D341Med (cell line): ENCODE results near the gene MFN1.
A peak's percentile ranks its signal among the peaks of the same experiment; 100 is the strongest.
"Not testable (repeated sequence)": the region's sequence is repeated elsewhere in the genome, so short reads cannot be mapped to it uniquely, and the experiment has no call there.

Experiments
- DNase-seq: peaks from one replicate; pipeline ENCODE4 v3.0.0; 2012; ENCODE audit warnings: low spot score

The MFN1 gene

GRCh38 chr3:179347345-179348194 lies at the start of gene MFN1:
Gene MFN1, plus strand, starts transcription at chr3:179347709. Its CDS starts 1,143 bp downstream, at chr3:179348852.
- peak; percentile 92 for DNase-seq

DNA sequence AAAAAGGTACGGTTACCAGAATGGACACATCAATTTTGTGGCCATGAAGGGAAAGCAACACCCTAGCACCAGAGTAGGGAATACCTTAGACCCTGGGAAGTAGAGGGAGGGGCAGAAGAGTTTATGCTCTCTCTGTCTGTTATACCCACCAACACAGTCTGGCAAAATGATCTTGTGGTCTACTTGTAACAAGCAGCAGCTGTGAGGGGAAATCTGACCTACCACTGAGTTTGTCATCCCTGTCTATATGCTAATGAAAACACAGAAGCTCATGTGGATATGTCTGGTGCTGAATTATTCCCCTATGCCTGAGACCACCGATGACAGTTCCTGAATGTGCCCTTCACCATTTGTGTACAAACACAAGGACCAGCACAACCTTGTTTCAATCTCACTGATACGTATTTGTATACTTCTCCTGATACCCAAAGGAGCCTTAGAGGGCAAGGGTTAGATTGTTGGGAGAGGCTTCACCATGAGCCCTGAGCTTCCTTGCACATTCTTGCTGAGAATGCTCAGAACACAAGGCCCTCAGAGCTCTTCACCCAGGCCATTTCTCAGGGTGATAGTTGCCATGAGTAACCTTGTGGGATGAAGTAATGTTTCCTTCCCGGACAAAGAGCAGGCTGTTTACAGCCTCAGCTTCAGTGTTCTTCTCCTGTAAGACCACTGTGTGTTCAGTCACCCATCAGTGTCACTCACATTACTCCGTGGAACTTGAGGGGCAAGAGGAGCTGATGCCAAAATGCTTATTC lies 49.4 kb upstream of the MFN1 start:
- no peak for DNase-seq

GRCh38 chr3:179299316-179299715 lies 48.2 kb upstream of the MFN1 start:
- no peak for DNase-seq

- DNase-seq = no peak
These were observed 47.4 kb upstream of the MFN1 start for GRCh38 chr3:179299999-179300613.

DNA sequence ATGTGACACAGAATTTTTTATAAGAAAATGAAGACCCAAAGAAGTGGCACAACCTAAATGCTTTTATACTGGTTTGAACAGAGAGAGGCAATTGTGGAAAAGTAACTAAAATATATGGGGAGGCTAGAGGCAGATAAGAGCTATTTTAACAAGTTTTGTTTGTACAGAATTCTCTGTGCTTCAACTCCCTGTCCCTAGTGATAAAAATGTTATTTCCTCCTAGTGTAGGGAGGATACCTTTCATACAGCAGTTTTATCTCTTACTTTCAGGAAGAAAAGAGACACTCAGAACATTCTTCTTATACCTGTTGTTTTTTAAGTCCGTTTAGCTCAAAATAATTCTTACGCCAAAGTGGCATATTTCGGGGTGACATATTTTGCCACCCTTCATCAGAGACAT lies 45.9 kb upstream of the MFN1 start:
- DNase-seq = no peak

DNA sequence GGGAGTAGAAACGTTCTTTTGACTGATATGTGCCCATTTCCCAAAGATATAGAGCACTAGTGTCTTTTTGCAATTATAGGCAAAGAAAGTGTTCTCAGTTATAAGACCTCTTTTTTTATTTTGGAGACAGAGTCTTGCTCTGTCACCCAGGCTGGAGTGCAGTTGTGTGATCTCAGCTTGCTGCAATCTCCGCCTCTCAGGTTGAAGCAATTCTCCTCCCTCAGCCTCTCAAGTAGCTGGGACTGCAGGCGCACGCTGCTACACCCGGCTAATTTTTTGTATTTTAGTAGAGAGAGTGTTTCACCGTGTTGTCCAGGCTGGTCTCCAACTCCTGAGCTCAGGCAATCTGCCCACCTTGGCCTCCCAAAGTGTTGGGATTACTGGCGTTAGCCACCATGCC lies 45.4 kb upstream of the MFN1 start:
- DNase-seq = no peak

GRCh38 chr3:179304605-179305004 lies 42.9 kb upstream of the MFN1 start:
- no peak for DNase-seq

DNA sequence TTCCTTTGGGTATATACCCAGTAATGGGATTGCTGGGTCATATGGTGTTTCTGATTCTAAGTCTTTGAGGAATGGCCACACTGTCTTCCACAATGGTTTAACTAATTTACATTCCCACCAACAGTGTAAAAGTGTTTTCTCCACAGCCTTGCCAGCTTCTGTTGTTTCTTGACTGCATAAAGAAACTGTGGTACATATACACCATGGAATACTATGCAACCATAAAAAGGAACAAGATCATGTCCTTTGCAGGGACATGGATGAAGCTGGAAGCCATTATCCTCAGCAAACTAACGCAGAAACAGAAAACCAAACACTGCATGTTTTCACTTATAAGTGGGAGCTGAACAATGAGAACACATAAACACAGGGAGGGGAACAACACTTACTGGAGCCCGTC lies 40.1 kb upstream of the MFN1 start:
- not testable (repeated sequence) for DNase-seq

DNA sequence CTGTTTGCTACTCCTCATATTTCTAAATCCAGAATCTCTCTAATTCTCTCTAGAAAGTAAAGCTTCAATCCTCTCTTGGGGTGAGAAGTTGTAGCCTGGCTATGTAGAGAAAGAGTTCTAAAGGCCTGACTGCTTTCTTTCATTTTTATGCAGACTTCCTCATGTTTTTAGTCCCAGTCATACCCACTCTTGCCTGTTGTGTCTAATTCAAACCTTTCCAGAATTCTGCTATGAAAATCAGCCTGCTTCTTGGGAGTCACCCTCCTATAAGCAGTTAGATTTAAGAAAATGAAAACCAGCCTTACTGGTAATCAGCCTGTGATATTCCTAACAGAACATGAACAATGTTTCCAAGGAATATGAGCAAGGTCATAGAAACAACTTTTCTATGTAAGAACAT lies 39.5 kb upstream of the MFN1 start:
- no peak for DNase-seq

DNA sequence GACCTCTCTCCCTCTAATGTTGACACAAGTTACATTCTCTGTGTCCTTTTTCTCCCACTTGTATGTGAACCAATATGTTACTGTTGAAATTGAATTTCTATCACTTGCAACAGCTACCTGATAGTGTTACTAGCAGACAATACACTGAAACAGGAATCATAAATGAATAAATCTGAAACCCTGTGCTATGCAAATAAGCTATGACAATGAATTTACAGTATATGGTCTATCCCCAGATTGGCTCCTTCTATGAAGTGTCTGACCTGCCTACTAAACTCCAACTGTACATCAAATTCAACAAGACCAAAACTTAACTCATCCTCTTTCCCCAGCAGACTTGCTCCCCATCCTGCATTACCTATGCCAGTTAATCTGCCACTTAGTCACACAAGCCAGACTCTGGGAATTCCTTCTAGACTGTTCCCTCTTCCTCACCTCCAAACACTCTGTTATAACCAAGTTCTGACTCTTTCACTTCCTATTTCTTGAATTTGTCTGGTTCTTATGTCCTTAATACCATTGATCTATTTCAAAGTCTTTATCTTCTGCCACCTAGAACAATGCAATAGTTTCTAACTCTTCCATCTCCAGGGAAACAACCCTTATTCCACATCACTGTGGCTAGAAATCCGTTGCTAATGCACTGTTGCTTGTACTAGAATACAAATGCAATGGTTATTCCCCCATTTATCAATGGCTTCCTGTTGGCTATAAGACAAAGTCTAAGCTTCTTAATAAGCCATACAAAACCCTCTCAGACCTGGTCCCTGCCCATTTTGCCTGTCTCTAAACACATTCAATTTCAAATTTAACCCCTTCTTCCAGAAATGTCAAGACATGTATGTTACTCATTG lies 38.1 kb upstream of the MFN1 start:
- DNase-seq = no peak

GRCh38 chr3:179318876-179319275 lies 28.6 kb upstream of the MFN1 start:
- no peak for DNase-seq

- DNase-seq = peak; percentile 37
These were observed 25.7 kb upstream of the MFN1 start for GRCh38 chr3:179321668-179322285.

DNA sequence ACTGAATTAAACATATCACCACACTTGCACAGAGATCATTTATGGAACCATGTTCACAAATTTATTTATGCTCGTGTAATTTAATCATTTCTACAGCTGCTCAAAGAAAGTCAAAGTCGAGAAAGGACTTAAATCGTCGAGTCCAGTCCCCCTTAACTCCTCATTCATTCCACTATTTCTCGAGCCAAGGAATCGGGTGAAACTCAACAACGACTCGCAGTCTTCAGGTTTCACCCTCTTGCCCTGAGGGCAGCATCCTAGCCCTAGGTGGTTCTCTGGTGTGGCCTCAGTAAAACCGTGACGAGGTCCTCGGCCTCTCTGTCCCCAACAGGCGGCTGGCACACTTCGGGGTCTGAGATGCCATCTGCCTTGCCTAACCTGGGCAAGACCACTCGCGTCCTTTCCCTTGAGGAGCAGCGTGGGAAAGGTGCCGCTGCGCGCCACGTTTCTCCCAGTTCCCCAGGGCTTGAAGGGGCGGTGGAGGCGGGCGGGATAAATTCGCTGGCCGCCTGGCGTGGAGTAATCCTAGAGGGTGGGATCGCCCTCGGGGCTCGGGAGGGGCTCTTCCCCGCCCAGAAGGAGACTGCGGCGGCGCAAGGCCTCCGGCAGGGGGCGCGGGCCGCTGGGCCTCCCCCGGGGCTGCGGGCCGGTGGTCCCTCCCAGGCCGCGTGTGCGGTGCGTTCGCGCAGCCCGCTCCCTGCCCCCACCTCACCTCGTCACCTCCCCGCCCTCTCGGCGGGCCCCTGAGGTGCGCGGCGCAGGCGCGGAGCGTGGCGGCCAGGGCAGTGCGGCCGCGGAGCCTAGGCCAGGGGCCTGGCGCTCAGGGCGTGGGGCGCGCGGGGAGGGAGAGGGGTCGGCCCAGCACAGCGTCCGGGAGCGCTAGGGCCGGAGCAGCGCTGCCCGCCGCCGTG lies 25.0 kb upstream of the MFN1 start, which contains the start of gene ZNF639:
ZNF639 (plus strand) TSS at position 746 of the 911 bp plus-strand sequence. CDS start 5,263 bp downstream, outside the sequence.
- DNase-seq = peak; percentile 99

GRCh38 chr3:179323197-179324110 lies 24.1 kb upstream of the MFN1 start:
- DNase-seq = peak; percentile 83

DNA sequence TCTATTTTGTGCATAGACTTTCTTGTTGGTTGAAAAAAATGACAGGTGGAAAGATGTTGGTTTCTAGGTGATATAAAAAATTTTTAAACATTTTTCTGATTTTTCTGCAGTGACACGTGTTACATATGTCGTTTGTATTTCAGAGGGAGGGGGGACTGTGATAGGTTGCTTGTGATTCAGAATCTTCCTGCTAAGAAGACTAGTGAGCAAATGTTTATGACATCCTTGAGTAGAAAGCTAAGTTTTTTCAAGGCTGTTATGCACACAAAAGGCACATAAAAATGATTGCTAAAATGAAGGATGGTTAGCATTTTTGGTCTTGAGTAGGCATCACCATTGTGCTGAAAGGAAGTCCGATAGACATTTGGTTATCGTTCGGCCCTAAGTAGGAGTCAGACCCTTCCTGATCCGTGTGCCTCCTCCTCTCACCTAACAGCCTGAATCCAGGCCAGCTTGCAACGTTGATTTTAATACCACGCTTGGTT lies 23.2 kb upstream of the MFN1 start:
- peak; percentile 40 for DNase-seq

- no peak for DNase-seq
These were observed 17.1 kb upstream of the MFN1 start for GRCh38 chr3:179330438-179330837.

DNA sequence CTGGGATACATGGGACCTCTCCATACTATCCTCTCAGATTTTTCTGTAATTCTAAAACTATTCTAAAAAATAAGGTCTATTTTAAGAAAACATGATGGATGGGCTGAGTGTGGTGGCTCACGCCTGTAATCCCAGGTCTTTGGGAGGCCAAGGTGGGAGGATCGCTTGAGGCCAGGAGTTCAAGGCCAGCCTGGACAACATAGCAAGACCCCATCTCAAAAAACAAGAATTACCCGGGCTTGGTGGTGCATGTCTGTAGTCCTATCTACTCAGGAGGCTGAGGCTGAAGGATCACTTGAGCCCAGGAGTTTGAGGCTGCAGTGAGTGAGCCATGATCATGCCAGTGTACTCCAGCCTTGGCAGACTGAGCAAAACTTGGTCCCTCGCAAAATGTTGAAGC lies 15.3 kb upstream of the MFN1 start:
- no peak for DNase-seq

GRCh38 chr3:179333084-179333483 lies 14.4 kb upstream of the MFN1 start:
- DNase-seq = no peak

- no peak for DNase-seq
These were observed 11.1 kb upstream of the MFN1 start for GRCh38 chr3:179336345-179336929.
